Neural cell (in vitro differentiated cells): ENCODE results near the gene LYPD6B. TPM values are rescaled to one million over a fixed set of nuclear protein-coding genes. Genes with fewer than 3 reads are reported as not detected.

Experiments used
- H2AFZ ChIP-seq: fragments of 200-600, 300-800 bp; sonication (generic), shearing (Covaris generic); 2 replicates; pipeline ENCODE4 v1.6.0; 2014; ENCODE audit warnings: low read depth, mild to moderate bottlenecking, antibody characterized with exemption, low read length, moderate library complexity
- H3F3A ChIP-seq: fragments of 200-600 bp; shearing (Covaris generic); 2 replicates; pipeline ENCODE4 v1.6.1; 2016; ENCODE audit warnings: mild to moderate bottlenecking, moderate library complexity, mixed read lengths, antibody characterized with exemption, low read length; ENCODE audit not compliant: insufficient read depth, poor library complexity, severe bottlenecking
- H3K27ac ChIP-seq: fragments of 200-600, 300-800 bp; sonication (generic), shearing (Covaris generic); 2 replicates; pipeline ENCODE4 v1.5.1; 2014; ENCODE audit warnings: mild to moderate bottlenecking, low read length, moderate library complexity
- H3K27me3 ChIP-seq: fragments of 300-800, 200-600 bp; sonication (generic), shearing (Covaris generic); 2 replicates; pipeline ENCODE4 v1.6.0; 2014; ENCODE audit warnings: mild to moderate bottlenecking, low read depth, low read length, moderate library complexity; ENCODE audit not compliant: insufficient read depth
- H3K36me3 ChIP-seq: fragments of 300-800, 200-600 bp; sonication (generic), shearing (Covaris generic); 2 replicates; pipeline ENCODE4 v1.5.1; 2014; ENCODE audit warnings: mild to moderate bottlenecking, antibody characterized with exemption, low read length, moderate library complexity; ENCODE audit not compliant: insufficient read depth
- H3K4me2 ChIP-seq: fragments of 300-800, 200-600 bp; sonication (generic), shearing (Covaris generic); 2 replicates; pipeline ENCODE4 v1.6.0; 2014; ENCODE audit warnings: mild to moderate bottlenecking, low read length
- H3K4me3 ChIP-seq: fragments of 300-800, 200-600 bp; sonication (generic), shearing (Covaris generic); 2 replicates; pipeline ENCODE4 v1.5.1; 2014; ENCODE audit warnings: mild to moderate bottlenecking, low read length, moderate library complexity
- H3K79me2 ChIP-seq: fragments of 200-600 bp; shearing (Covaris generic); replicated peaks from 2 replicates; pipeline ENCODE4 v1.6.0; 2014; ENCODE audit warnings: mild to moderate bottlenecking, low read length, moderate library complexity; ENCODE audit not compliant: insufficient read depth
- H3K9ac ChIP-seq: fragments of 300-800, 200-600 bp; sonication (generic), shearing (Covaris generic); 2 replicates; pipeline ENCODE4 v1.6.1; 2016; ENCODE audit warnings: mild to moderate bottlenecking, low read length, mixed read lengths
- H3K9me2 ChIP-seq: fragments of 200-600 bp; shearing (Covaris generic); 2 replicates; pipeline ENCODE4 v1.6.1; 2016; ENCODE audit warnings: mild to moderate bottlenecking, low read length, mixed read lengths; ENCODE audit not compliant: insufficient read depth
- H3K9me3 ChIP-seq: fragments of 200-600, 300-800 bp; sonication (generic), shearing (Covaris generic); 2 replicates; pipeline ENCODE4 v1.6.1; 2016; ENCODE audit warnings: mild to moderate bottlenecking, mixed run types, low read length, moderate library complexity, mixed read lengths
- H4K20me1 ChIP-seq: fragments of 200-600 bp; shearing (Covaris generic); 2 replicates; pipeline ENCODE4 v1.6.1; 2016; ENCODE audit warnings: mild to moderate bottlenecking, mixed run types; ENCODE audit not compliant: insufficient read depth
- EP300 ChIP-seq: fragments of 450-650 bp; conservative IDR thresholded peaks from 2 replicates; pipeline ENCODE4 v1.6.1; 2014; ENCODE audit warnings: antibody characterized with exemption, mild to moderate bottlenecking, moderate library complexity; ENCODE audit not compliant: poor library complexity, severe bottlenecking
- EZH2 ChIP-seq: fragments of 200-600, 300-800 bp; shearing (Covaris generic), sonication (generic); IDR thresholded peaks from 2 replicates; pipeline ENCODE4 v1.6.1; 2014; ENCODE audit warnings: antibody characterized with exemption, low read length, borderline replicate concordance, mild to moderate bottlenecking; ENCODE audit not compliant: insufficient read depth, poor library complexity, severe bottlenecking
- MXI1 ChIP-seq: fragments of 450-650 bp; conservative IDR thresholded peaks from 2 replicates; pipeline ENCODE4 v1.6.1; 2014; ENCODE audit warnings: antibody characterized with exemption, mild to moderate bottlenecking; ENCODE audit not compliant: poor library complexity, severe bottlenecking
- POLR2AphosphoS5 ChIP-seq: IDR thresholded peaks from 2 replicates; pipeline ENCODE4 v1.6.1; 2012
- RAD21 ChIP-seq: fragments of 450-650 bp; conservative IDR thresholded peaks from 2 replicates; pipeline ENCODE4 v1.6.1; 2014; ENCODE audit warnings: antibody characterized with exemption, mild to moderate bottlenecking, moderate library complexity
- SMC3 ChIP-seq: fragments of 450-650 bp; conservative IDR thresholded peaks from 2 replicates; pipeline ENCODE4 v1.6.1; 2014; ENCODE audit warnings: antibody characterized with exemption, mild to moderate bottlenecking, moderate library complexity; ENCODE audit not compliant: poor library complexity
- TAF1 ChIP-seq: IDR thresholded peaks from 2 replicates; pipeline ENCODE4 v1.6.1; 2012; ENCODE audit warnings: low read depth
- polyA plus RNA-seq: library from polyadenylated mRNA; depleted of rRNA; stranded (reverse); fragments of >200 nt; gene quantifications from 2 replicates; pipeline ENCODE4 v1.2.3, GENCODE V29; 2014
- TF ChIP-seq, protein P1 (sequence below): fragments of 450-650 bp; IDR thresholded peaks from 2 replicates; pipeline ENCODE4 v1.5.1; 2014; ENCODE audit warnings: antibody characterized with exemption, mild to moderate bottlenecking, moderate library complexity; ENCODE audit not compliant: poor library complexity, severe bottlenecking
- TF ChIP-seq, protein P2 (sequence below): IDR thresholded peaks from 2 replicates; pipeline ENCODE4 v1.6.1; 2012; ENCODE audit warnings: borderline replicate concordance

LYPD6B gene
- polyA plus RNA-seq, 1 donor from 2014 or later = 0.68 TPM

DNA sequence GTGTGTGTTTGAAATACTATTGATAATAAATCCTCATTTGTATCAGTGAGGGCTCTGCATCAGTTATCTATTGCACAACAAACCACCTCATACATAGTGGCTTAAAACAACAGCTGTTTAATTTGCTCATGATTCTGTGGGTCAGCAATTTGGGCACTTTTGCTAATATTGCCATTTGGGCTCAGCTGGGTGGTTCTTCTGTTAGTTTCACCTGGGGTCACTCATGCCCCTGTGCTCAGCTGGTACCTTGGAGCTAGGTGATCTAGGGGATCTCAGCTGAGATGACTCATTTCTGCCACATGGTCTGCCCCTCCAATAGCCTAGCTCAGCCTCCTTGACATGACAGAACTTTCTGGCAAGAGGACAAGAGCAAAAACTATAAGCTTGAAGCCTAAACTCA, 126.3 kb downstream of the LYPD6B start:
- H3K4me3 ChIP-seq = no peak overlapping the region
- no peaks in the 10 kb centered on the region for H3K9me2 ChIP-seq
- H4K20me1 ChIP-seq = no peaks in the 10 kb centered on the region
- H3K79me2 ChIP-seq = no peaks in the 10 kb centered on the region
- H3K36me3 ChIP-seq = no peaks in the 10 kb centered on the region
- H3K9me3 ChIP-seq = no peaks in the 10 kb centered on the region
- TF ChIP-seq EP300 = no peak
- TF ChIP-seq SMC3 = no peak
- no peak for TF ChIP-seq EZH2
- TF ChIP-seq, protein P1, sequence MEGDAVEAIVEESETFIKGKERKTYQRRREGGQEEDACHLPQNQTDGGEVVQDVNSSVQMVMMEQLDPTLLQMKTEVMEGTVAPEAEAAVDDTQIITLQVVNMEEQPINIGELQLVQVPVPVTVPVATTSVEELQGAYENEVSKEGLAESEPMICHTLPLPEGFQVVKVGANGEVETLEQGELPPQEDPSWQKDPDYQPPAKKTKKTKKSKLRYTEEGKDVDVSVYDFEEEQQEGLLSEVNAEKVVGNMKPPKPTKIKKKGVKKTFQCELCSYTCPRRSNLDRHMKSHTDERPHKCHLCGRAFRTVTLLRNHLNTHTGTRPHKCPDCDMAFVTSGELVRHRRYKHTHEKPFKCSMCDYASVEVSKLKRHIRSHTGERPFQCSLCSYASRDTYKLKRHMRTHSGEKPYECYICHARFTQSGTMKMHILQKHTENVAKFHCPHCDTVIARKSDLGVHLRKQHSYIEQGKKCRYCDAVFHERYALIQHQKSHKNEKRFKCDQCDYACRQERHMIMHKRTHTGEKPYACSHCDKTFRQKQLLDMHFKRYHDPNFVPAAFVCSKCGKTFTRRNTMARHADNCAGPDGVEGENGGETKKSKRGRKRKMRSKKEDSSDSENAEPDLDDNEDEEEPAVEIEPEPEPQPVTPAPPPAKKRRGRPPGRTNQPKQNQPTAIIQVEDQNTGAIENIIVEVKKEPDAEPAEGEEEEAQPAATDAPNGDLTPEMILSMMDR = no peak
- TF ChIP-seq, protein P2, sequence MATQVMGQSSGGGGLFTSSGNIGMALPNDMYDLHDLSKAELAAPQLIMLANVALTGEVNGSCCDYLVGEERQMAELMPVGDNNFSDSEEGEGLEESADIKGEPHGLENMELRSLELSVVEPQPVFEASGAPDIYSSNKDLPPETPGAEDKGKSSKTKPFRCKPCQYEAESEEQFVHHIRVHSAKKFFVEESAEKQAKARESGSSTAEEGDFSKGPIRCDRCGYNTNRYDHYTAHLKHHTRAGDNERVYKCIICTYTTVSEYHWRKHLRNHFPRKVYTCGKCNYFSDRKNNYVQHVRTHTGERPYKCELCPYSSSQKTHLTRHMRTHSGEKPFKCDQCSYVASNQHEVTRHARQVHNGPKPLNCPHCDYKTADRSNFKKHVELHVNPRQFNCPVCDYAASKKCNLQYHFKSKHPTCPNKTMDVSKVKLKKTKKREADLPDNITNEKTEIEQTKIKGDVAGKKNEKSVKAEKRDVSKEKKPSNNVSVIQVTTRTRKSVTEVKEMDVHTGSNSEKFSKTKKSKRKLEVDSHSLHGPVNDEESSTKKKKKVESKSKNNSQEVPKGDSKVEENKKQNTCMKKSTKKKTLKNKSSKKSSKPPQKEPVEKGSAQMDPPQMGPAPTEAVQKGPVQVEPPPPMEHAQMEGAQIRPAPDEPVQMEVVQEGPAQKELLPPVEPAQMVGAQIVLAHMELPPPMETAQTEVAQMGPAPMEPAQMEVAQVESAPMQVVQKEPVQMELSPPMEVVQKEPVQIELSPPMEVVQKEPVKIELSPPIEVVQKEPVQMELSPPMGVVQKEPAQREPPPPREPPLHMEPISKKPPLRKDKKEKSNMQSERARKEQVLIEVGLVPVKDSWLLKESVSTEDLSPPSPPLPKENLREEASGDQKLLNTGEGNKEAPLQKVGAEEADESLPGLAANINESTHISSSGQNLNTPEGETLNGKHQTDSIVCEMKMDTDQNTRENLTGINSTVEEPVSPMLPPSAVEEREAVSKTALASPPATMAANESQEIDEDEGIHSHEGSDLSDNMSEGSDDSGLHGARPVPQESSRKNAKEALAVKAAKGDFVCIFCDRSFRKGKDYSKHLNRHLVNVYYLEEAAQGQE = no peak
- TF ChIP-seq TAF1 = no peak
- TF ChIP-seq POLR2AphosphoS5 = no peak
- TF ChIP-seq RAD21 = no peak
- no peak for TF ChIP-seq MXI1
- no peak overlapping the region for H3K9ac ChIP-seq
- no peak overlapping the region for H2AFZ ChIP-seq
- H3F3A ChIP-seq = no peaks in the 10 kb centered on the region
- no peaks in the 10 kb centered on the region for H3K27me3 ChIP-seq
- H3K27ac ChIP-seq = no peak overlapping the region
- no peak overlapping the region for H3K4me2 ChIP-seq

DNA sequence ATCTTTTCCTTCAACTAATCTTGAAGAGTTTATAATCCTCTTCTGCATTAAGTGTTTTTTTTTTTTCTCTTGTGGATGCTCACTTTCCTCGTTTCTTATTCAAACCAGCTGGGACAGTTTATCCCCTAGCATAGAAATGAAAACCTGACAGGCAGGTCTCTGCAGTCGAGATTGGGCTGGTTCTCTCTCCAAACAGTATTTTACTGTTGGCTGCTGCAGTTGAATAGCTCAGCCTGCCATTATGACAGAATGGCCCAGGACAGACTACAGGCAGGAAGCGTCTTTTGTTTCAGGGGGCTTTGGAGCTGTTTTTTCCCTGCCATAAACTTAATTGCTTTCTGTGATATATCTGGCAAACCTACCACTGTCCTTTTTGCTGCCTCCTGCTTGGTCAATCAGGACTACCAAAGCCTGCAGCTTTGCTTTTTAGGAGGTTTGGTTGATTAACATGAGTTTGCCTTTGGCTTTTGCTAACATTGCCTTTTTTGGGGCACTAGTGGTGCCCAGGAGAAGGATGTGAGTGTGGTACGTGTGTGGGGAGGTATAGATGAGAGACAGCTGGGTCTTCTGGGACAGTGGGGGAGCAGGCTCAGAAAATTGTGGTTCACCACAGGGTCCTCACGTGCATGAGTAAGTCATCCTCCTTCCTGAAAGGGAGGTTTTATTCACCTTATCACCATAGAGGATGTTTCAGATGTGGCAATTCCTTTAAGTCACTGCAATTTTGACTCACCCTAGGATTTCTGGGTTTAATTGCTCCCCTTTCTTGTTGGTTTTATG, 128.7 kb downstream of the LYPD6B start:
- Histone ChIP-seq H2AFZ (no peak overlapping the region), H4K20me1 (no peaks in the 10 kb centered on the region), H3K27ac (no peak overlapping the region), H3K9me2 (no peaks in the 10 kb centered on the region), H3K36me3 (no peaks in the 10 kb centered on the region), H3K4me2 (no peak overlapping the region), H3K79me2 (no peaks in the 10 kb centered on the region), H3K9me3 (no peaks in the 10 kb centered on the region), H3K9ac (no peak overlapping the region), H3K4me3 (no peak overlapping the region), H3F3A (no peaks in the 10 kb centered on the region), H3K27me3 (no peaks in the 10 kb centered on the region)
- TF ChIP-seq SMC3 = no peak
- no peak for TF ChIP-seq EZH2
- no peak for TF ChIP-seq TAF1
- no peak for TF ChIP-seq MXI1
- TF ChIP-seq, protein P1 = no peak
- TF ChIP-seq EP300 = no peak
- TF ChIP-seq, protein P2 = no peak
- no peak for TF ChIP-seq RAD21
- no peak for TF ChIP-seq POLR2AphosphoS5
